ES-I3 (cell line): Measurements from ENCODE around the gene FCER2.
"Not testable (repeated sequence)": the region's sequence is repeated elsewhere in the genome, so short reads cannot be mapped to it uniquely, and the experiment has no call there.

Experiments used
- H3K36me3 ChIP-seq: 2 replicates; pipeline ENCODE4 v1.6.1; 2013; ENCODE audit warnings: mild to moderate bottlenecking, low read length, control low read depth, moderate library complexity; ENCODE audit not compliant: insufficient read depth
- H3K4me1 ChIP-seq: 2 replicates; pipeline ENCODE4 v1.6.1; 2013; ENCODE audit warnings: mild to moderate bottlenecking, control low read depth, low read length; ENCODE audit not compliant: insufficient read depth
- H3K9ac ChIP-seq: 2 replicates; pipeline ENCODE4 v1.6.1; 2013; ENCODE audit warnings: low read depth, mild to moderate bottlenecking, low read length, moderate library complexity
- H3K9me3 ChIP-seq: 2 replicates; pipeline ENCODE4 v1.6.1; 2013; ENCODE audit warnings: mild to moderate bottlenecking, low read length, moderate library complexity; ENCODE audit not compliant: control insufficient read depth, insufficient read depth

Gene FCER2, protein sequence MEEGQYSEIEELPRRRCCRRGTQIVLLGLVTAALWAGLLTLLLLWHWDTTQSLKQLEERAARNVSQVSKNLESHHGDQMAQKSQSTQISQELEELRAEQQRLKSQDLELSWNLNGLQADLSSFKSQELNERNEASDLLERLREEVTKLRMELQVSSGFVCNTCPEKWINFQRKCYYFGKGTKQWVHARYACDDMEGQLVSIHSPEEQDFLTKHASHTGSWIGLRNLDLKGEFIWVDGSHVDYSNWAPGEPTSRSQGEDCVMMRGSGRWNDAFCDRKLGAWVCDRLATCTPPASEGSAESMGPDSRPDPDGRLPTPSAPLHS

DNA sequence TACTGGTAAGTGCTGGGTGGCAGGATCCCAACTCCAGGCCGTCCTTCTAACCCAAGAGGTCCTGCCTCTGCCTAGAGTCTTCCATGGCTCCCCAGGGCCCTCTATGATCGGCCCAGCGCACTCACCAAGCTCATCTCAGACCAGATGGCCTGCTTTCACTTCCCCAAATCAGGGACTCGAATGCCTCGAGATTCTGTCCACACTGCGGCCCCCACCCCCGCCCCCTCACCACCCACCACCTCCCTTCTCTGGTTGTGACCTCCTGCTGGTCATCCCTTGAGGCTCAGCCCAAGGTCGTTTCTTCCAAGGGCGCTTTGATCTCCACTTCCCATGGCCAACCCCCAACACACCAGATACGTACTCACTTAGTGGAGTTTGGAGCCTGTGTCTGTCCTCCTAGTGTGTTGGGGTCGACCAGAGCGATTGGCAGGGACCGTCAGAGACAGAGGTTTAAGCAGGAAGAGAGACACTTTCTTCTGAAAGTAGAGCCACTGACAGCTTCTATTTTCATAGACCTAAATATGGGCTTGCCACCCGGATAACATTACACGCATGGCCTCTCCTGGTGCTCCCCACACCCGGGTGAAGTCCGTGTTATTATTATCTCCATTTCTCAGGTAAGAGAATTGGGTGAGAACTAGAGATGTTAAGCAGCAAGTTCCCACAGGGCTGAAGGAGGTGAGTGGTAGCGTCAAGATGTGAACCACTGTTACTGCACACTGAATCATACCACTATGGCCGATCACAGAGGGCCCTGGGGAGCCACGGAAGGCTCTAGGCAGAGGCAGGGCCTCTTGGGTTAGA, at the start of gene FCER2:
Gene FCER2, minus strand, starts transcription at position 478 of the 804 bp plus-strand sequence. CDS start 2,371 bp downstream, outside the sequence.
- no peaks in the 10 kb centered on the region for H3K9me3 ChIP-seq
- H3K4me1 ChIP-seq, result no peaks in the 10 kb centered on the region
- H3K36me3 ChIP-seq, result no peaks in the 10 kb centered on the region
- no peak within 1 kb of the TSS for H3K9ac ChIP-seq

DNA sequence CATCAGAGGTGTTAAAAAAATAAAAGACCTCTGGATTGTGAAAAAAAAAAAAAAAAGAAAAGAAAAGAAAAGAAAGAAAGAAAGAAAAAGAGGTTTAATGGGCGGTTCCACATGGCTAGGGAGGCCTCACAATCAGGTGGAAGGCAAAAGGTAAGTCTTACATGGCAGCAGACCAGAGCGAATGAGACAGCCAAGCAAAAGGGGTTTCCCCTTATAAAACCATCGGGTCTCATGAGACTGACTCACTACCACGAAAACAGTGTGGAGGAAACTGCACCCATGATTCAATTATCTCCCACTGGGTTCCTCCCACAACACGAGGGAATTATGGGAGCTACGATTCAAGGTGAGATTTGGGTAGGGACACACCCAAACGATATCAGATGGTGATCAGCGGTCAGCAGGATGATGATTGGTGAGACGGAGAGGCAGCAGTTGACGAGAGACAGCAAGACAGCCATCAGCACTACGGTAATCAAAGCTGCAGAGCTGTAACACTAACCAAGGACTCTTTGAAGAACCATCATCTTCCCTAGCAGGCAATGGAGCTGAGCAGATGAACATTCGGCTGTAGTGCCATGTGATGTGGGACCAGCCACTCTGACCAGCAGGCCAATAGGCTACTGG, 49.3 kb upstream of the FCER2 start:
- H3K9ac ChIP-seq, result no peak overlapping the region
- no peaks in the 10 kb centered on the region for H3K4me1 ChIP-seq
- H3K36me3 ChIP-seq, result no peaks in the 10 kb centered on the region
- H3K9me3 ChIP-seq, result no peaks in the 10 kb centered on the region

- H3K9me3 ChIP-seq, result no peaks in the 10 kb centered on the region
- H3K9ac ChIP-seq, result no peak overlapping the region
- H3K36me3 ChIP-seq, result no peaks in the 10 kb centered on the region
- no peaks in the 10 kb centered on the region for H3K4me1 ChIP-seq
Measured at GRCh38 chr19:7748756-7749155, 46.8 kb upstream of the FCER2 start.

- Histone ChIP-seq H3K4me1 (no peaks in the 10 kb centered on the region), H3K36me3 (no peaks in the 10 kb centered on the region), H3K9me3 (no peaks in the 10 kb centered on the region), H3K9ac (no peak overlapping the region)
Measured at GRCh38 chr19:7748171-7748570, 46.2 kb upstream of the FCER2 start.

DNA sequence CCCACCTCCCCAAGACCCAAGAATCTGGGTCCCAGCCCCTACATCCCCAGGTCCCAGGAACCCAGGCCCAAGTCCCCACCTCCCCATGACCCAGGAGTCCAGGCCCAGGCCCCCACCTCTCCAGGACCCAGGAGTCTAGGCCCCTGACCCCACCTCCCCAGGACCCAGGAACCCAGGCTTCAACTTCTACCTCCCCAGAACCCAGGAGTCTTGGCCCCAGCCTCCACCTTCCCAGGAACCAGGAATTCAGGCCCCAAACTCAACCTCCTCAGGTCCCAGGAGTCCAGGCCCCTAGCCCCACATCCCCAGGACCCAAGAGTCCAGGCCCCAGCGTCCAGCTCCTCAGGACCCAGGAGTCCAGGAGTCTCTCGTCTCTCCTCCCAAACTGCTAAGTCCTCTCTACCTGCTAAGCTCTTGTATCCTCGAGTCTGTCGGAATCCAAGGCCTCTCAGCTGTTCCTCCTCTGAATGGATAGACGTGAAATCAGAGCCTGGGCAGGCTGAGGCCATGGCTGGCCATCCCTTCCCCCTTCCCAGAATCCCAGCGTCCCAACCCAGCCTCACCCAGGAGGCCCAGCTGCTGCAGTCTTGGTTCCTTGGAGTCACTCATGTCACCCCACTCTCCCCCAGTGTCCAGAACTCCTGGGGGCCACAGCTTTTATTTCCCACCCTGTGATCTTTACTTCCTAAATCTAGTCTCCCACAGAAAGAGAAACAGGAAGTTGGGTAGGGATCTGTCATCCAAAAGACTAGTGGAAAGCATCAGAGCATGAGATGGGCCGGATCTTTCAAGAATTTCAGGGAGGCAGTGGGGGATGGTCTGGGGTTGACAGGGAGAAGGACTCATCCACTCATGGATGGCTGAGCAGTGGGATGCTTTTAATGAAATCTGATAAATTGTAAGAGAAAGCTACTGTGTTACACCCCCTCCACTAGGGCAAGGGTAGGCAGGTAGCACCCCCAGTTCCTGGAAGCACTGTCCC, 45.3 kb upstream of the FCER2 start, which contains the start of gene CD209:
Gene CD209, minus strand, starts transcription at position 632 of the 982 bp plus-strand sequence. Its CDS starts 23 bp downstream, at position 609.
- Histone ChIP-seq H3K36me3 (no peaks in the 10 kb centered on the region), H3K9me3 (no peaks in the 10 kb centered on the region), H3K9ac (no peak within 1 kb of the TSS), H3K4me1 (no peaks in the 10 kb centered on the region)

GRCh38 chr19:7746306-7746705, 44.4 kb upstream of the FCER2 start:
- not testable (repeated sequence) for H3K9ac ChIP-seq, H3K4me1 ChIP-seq, H3K36me3 ChIP-seq, H3K9me3 ChIP-seq

GRCh38 chr19:7744871-7745650, 43.1 kb upstream of the FCER2 start:
- no peaks in the 10 kb centered on the region for H3K4me1 ChIP-seq
- H3K36me3 ChIP-seq, result no peaks in the 10 kb centered on the region
- no peak overlapping the region for H3K9ac ChIP-seq
- no peaks in the 10 kb centered on the region for H3K9me3 ChIP-seq

- H3K4me1 ChIP-seq, result no peaks in the 10 kb centered on the region
- no peak overlapping the region for H3K9ac ChIP-seq
- H3K36me3 ChIP-seq, result no peaks in the 10 kb centered on the region
- H3K9me3 ChIP-seq, result no peaks in the 10 kb centered on the region
Measured at GRCh38 chr19:7744199-7744786, 42.4 kb upstream of the FCER2 start.

- Histone ChIP-seq H3K9me3 (no peaks in the 10 kb centered on the region), H3K4me1 (no peaks in the 10 kb centered on the region), H3K9ac (no peak overlapping the region), H3K36me3 (no peaks in the 10 kb centered on the region)
Measured at GRCh38 chr19:7743425-7743841, 41.5 kb upstream of the FCER2 start.

DNA sequence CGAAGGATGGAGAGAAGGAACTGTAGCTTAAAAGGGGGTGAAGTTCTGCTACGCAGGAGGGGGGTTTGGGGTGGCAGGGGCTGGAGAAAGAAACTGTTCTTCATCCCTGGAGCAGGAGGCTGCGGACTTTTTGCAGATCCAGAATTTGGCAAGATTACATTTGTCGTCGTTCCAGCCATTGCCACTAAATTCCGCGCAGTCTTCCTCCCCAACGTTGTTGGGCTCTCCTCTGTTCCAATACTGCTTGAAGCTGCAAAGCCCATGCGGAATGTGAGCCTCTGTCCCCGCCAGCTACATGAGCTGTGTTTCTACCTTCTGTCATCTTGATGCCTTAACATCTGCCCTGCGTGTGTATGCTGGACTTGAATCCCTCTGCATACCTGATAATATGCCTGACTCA, 41.1 kb upstream of the FCER2 start:
- H3K36me3 ChIP-seq, result no peaks in the 10 kb centered on the region
- H3K4me1 ChIP-seq, result no peaks in the 10 kb centered on the region
- no peaks in the 10 kb centered on the region for H3K9me3 ChIP-seq
- H3K9ac ChIP-seq, result no peak overlapping the region

GRCh38 chr19:7742575-7742974, 40.6 kb upstream of the FCER2 start:
- no peaks in the 10 kb centered on the region for H3K4me1 ChIP-seq
- H3K9ac ChIP-seq, result no peak overlapping the region
- no peaks in the 10 kb centered on the region for H3K36me3 ChIP-seq
- no peaks in the 10 kb centered on the region for H3K9me3 ChIP-seq

- no peak overlapping the region for H3K9ac ChIP-seq
- H3K36me3 ChIP-seq, result no peaks in the 10 kb centered on the region
- H3K9me3 ChIP-seq, result no peaks in the 10 kb centered on the region
- no peaks in the 10 kb centered on the region for H3K4me1 ChIP-seq
Measured at GRCh38 chr19:7740682-7741054, 38.7 kb upstream of the FCER2 start.
